ENCODE results near the gene PARP14. TPM values are rescaled to one million over a fixed set of nuclear protein-coding genes. Genes with fewer than 3 reads are reported as not detected.
"Not testable (repeated sequence)": the region's sequence is repeated elsewhere in the genome, so short reads cannot be mapped to it uniquely, and the experiment has no call there.

PARP14 gene
- total RNA-seq, 2 experiments from 2014 or later = 132 to 140 TPM

DNA sequence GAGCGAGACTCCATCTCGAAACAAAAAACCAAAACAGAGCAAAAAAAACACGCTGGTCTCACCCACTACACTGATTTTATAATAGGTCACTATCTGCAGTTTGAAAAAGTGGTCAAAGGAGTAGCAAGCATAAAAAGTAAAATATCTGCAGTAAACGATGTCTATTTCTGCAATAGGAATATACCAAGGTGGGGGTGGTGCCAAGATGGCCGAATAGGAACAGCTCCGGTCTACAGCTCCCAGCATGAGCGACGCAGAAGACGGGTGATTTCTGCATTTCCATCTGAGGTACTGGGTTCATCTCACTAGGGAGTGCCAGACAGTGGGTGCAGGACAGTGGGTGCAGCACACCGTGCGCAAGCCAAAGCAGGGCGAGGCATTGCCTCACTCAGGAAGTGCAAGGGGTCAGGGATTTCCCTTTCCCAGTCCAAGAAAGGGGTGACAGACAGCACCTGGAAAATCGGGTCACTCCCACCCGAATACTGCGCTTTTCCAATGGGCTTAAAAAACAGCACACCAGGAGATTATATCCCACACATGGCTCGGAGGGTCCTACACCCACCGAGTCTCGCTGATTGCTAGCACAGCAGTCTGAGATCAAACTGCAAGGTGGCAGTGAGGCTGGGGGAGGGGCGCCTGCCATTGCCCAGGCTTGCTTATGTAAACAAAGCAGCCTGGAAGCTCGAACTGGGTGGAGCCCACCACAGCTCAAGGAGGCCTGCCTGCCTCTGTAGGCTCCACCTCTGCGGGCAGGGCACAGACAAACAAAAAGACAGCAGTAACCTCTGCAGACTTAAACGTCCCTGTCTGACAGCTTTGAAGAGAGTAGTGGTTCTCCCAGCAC lies 52.3 kb downstream of the PARP14 start:
- H3K4me3 Mint-ChIP-seq, POLR2A ChIA-PET, H3K27me3 Mint-ChIP-seq, H3K27ac Mint-ChIP-seq, H3K9me3 Mint-ChIP-seq, CTCF ChIA-PET, H3K4me1 Mint-ChIP-seq, DNase-seq: not testable (repeated sequence)
- peaks cover 54% of the 10 kb centered on the region for H3K36me3 Mint-ChIP-seq (ENCODE audit: low read depth)

DNA sequence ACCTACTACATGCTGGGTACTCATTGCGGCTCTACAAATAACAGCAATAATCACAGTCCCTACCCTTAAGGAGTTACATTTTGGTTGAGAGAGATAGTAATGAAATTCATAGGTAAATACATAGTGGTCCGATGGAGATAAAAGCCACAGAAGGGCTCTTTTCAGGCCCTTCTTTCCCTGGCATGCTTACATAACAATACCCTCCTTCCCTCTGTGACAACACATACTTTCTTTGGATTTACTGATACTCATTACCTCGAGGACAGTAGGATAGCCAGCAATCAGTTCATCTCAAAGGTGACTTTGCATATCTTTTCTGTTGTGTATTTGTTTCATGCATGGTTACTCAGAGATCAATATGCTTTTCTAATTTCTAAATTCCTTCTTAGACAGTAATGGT lies 58.5 kb downstream of the PARP14 start:
- no peak overlapping the region for H3K4me3 Mint-ChIP-seq
- CTCF ChIA-PET = interaction anchor here (0.6 kb wide), 1 partner anchor 388 kb away, joined by 4 read pairs; no protein-coding TSS in a partner anchor
- no peak for DNase-seq
- H3K27ac Mint-ChIP-seq = no peak overlapping the region
- no peaks in the 10 kb centered on the region for H3K27me3 Mint-ChIP-seq
- H3K36me3 Mint-ChIP-seq (ENCODE audit: low read depth) = peaks cover 27% of the 10 kb centered on the region
- no peaks in the 10 kb centered on the region for H3K4me1 Mint-ChIP-seq
- peaks cover 3% of the 10 kb centered on the region for H3K9me3 Mint-ChIP-seq
- POLR2A ChIA-PET = no interaction called here

DNA sequence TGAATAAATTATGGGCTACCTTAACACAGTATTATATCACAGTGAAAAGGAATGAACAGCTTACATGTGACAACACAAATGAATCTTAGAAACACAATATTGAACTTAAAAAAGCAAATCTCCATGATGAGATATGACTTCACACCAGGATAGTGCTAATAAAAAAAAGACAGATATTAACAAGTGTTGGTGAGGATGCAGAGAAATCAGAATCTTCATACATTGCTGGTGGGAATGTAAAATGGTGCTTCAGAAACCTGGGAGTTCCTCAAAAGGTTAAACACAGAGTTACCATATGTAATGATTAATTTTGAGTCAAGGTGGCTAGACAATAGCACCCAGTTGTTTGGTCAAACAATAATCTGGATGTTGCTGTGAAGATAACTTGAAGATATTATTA lies 61.6 kb downstream of the PARP14 start:
- Mint-ChIP-seq H3K9me3 (peaks cover 3% of the 10 kb centered on the region), H3K27ac (no peak overlapping the region), H3K27me3 (no peaks in the 10 kb centered on the region), H3K4me1 (no peaks in the 10 kb centered on the region), H3K36me3 (ENCODE audit: low read depth) (peaks cover 31% of the 10 kb centered on the region), H3K4me3 (no peak overlapping the region)
- DNase-seq = no peak
- ChIA-PET POLR2A (no interaction called here), CTCF (no interaction called here)

DNA sequence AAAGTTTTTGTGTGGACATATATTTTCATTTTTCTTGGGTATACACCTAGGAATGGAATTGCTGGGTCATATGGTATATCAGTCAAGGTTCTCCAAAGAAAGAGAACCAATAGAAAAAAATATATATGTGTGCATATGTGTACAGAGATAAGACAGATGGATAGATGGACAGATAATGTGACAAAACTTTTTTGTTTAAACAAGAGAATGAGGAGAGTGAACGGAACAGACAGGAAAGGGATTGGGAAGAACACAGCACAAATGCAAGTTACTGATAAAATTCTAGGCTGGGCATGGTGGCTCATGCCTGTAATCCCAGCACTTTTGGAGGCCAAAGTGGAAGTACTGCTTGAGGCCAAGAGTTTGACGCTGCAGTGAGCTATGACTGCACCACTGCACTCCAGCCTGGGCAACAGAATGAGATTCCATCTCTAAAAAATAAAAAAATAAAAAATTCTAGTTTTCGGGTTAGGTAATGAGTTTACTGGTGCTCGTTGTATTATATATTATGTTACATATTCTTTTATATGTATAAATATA lies 63.0 kb downstream of the PARP14 start:
- no peaks in the 10 kb centered on the region for H3K4me1 Mint-ChIP-seq
- H3K9me3 Mint-ChIP-seq = peaks cover 3% of the 10 kb centered on the region
- no peak overlapping the region for H3K27ac Mint-ChIP-seq
- CTCF ChIA-PET = interaction anchor here (1.1 kb wide), 1 partner anchor 12 kb away, joined by 4 read pairs; no protein-coding TSS in a partner anchor
- H3K4me3 Mint-ChIP-seq = no peak overlapping the region
- POLR2A ChIA-PET = no interaction called here
- peaks cover 31% of the 10 kb centered on the region for H3K36me3 Mint-ChIP-seq (ENCODE audit: low read depth)
- no peaks in the 10 kb centered on the region for H3K27me3 Mint-ChIP-seq
- no peak for DNase-seq

DNA sequence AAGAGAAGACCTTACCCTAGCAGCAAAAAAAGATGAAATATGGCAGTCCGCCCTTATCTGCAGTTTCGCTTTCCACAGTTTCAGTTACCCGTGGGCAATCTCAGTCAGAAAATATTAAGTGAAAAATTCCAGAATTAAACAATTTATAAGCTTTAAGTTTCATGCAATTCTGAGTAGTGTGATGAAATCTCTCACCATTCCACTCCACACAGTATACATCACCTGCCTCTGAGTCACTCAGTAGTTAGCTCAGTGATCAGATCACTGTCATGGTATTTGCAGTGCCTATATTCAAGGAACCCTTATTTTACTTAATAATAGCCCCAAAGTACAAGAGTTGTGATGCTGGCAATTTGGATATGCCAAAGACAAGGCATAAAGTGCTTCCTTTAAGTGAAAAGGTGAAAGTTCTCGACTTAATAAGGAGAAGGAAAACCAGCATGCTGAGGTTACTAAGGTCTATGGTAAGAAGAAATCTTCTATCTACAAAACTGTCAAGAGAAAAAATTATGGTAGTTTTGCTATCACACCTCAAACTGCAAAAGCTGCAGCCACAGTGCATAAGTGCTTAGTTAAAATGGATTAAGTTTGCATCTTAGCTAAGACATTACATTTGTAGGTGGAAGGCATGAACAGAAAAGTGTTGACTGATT lies 64.9 kb downstream of the PARP14 start:
- ChIA-PET CTCF (interaction anchor here (1.2 kb wide), 1 partner anchor 10 kb away, joined by 7 read pairs; no protein-coding TSS in a partner anchor), POLR2A (no interaction called here)
- Mint-ChIP-seq H3K4me3 (no peak overlapping the region), H3K27me3 (no peaks in the 10 kb centered on the region), H3K4me1 (no peaks in the 10 kb centered on the region), H3K27ac (no peak overlapping the region), H3K9me3 (peaks cover 3% of the 10 kb centered on the region), H3K36me3 (ENCODE audit: low read depth) (peaks cover 16% of the 10 kb centered on the region)
- no peak for DNase-seq

DNA sequence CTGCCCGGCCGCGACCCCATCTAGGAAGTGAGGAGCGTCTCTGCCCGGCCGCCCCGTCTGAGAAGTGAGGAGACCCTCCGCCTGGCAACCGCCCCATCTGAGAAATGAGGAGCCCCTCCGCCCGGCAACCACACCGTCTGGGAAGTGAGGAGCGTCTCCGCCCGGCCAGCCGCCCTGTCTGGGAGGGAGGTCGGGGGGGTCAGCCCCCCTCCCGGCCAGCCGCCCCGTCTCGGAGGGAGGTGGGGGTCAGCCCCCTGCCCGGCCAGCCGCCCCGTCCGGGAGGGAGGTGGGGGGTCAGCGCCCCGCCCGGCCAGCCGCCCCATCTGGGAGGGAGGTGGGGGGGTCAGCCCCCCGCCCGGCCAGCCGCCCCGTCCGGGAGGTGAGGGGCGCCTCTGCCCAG lies 66.7 kb downstream of the PARP14 start:
- DNase-seq; H3K9me3 Mint-ChIP-seq; H3K27ac Mint-ChIP-seq; H3K4me3 Mint-ChIP-seq; H3K27me3 Mint-ChIP-seq; CTCF ChIA-PET; H3K4me1 Mint-ChIP-seq; POLR2A ChIA-PET; H3K36me3 Mint-ChIP-seq (ENCODE audit: low read depth): not testable (repeated sequence)

DNA sequence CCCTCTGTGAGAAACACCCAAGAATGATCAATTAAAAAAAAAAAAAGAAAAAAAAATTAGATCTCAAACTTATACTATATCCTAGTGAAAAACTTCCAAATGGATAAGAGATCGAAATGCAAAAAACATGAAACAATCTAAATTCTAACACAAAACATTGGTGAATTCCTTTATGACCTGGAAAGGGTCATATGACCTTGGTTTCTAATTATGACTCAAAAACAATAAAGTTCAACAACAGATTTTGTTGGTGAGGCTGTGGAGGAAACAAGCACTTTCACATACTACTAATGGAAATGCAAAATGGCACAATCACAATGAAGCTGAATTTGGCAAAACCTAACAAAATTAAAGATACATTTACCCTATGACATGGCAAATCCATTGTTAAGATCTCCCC lies 67.7 kb downstream of the PARP14 start:
- DNase-seq = no peak
- Mint-ChIP-seq H3K36me3 (ENCODE audit: low read depth) (peaks cover 4% of the 10 kb centered on the region), H3K4me1 (no peaks in the 10 kb centered on the region), H3K9me3 (no peaks in the 10 kb centered on the region), H3K27me3 (no peaks in the 10 kb centered on the region), H3K4me3 (no peak overlapping the region), H3K27ac (no peak overlapping the region)
- ChIA-PET POLR2A (no interaction called here), CTCF (no interaction called here)

DNA sequence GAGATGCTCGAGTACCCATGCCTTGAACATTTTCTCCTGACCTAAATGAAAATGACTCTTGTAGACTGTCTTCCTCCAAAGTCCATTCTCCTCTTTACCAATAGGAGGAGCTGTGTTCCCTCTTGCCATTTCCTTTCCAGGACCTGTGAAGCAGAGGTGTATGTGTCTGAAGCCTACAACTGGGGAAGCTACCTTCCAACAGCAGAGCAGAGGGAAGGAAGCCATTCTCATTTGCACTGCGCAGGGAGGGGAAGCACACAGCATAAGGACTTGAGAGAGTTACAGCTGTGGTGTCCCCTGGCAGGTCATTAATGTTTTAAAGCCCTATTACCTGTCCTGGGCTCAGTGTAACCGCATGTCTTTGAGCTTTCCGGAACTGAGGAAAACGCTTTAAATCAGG lies 74.3 kb downstream of the PARP14 start:
- H3K27ac Mint-ChIP-seq = no peak overlapping the region
- ChIA-PET POLR2A (interaction anchor here (1.0 kb wide), 1 partner anchor 40 kb away, joined by 3 read pairs; the partner anchor contains the start of gene SLC49A4), CTCF (interaction anchor here (0.7 to 2.3 kb wide), 22 partner anchors 9 to 362 kb away, joined by 3 to 15 read pairs (median 5); partner anchors contain the start of genes HSPBAP1, KPNA1 and SEMA5B)
- no peaks in the 10 kb centered on the region for H3K27me3 Mint-ChIP-seq
- no peak overlapping the region for H3K4me3 Mint-ChIP-seq
- no peaks in the 10 kb centered on the region for H3K9me3 Mint-ChIP-seq
- peaks cover 11% of the 10 kb centered on the region for H3K4me1 Mint-ChIP-seq
- DNase-seq = no peak
- H3K36me3 Mint-ChIP-seq (ENCODE audit: low read depth) = peaks cover 9% of the 10 kb centered on the region

DNA sequence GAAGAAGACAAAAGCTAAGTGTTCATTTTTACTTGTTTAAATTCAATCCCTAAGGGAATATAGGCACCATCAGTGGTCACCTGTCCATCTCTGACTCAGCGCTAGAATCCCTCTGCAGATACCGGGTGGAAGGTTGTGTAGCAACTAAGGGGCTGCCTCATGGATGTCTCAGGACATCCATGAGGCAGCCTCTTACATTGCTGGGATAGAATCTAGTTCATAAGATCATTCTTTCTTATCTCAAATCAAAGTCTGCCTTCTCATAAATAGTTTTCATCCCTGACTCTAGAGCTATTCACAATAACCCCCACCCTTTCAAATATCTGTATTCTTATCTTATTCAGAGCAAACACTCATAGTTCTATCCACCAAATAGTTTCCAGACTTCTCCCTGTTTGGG lies 74.9 kb downstream of the PARP14 start:
- Mint-ChIP-seq H3K27me3 (no peaks in the 10 kb centered on the region), H3K4me1 (peaks cover 11% of the 10 kb centered on the region), H3K4me3 (no peak overlapping the region), H3K9me3 (no peaks in the 10 kb centered on the region), H3K27ac (no peak overlapping the region), H3K36me3 (ENCODE audit: low read depth) (peaks cover 9% of the 10 kb centered on the region)
- CTCF ChIA-PET = interaction anchor here (0.6 to 2.3 kb wide), 23 partner anchors 9 to 1196 kb away, joined by 3 to 15 read pairs (median 5); partner anchors contain the start of genes HSPBAP1, KPNA1 and SEMA5B
- POLR2A ChIA-PET = interaction anchor here (0.6 to 1.0 kb wide), 2 partner anchors 40 to 91 kb away, joined by 3 read pairs; partner anchors contain the start of gene SLC49A4
- no peak for DNase-seq

DNA sequence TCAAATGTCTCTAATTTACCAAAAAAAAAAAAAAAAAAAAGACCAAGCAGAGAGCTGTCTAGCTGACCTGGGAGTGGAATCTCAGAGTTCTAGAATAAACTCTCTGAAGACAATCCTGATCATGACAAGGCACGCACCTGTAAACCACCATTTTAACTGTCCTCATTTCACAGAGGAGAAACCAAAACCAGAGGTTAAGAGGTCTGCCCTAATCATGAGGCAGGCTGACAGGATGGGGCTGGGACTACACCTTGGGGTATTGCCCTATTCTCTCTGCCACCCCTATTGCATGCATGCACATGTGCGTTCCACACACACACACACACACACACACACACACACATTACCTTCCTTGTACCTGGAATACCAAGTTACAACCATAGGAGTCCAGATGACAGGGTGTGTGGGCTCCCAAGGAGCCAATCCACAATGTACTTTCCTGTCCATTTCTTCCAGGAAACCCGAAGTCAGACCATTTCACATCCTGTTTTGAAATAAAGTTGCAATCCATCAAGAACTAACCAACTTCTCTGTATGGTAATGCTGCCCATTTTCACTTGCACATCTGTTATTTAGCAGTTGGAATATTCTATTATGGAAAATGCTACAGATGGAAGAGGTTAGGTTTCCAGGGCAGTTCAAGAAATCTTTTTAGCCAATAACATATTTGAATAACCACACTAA lies 78.4 kb downstream of the PARP14 start:
- ChIA-PET POLR2A (interaction anchor here (1.6 kb wide), 1 partner anchor 8 kb away, joined by 3 read pairs; no protein-coding TSS in a partner anchor), CTCF (interaction anchor here (0.6 kb wide), 1 partner anchor 503 kb away, joined by 3 read pairs; no protein-coding TSS in a partner anchor)
- no peak for DNase-seq
- Mint-ChIP-seq H3K27me3 (no peaks in the 10 kb centered on the region), H3K4me1 (peaks cover 11% of the 10 kb centered on the region), H3K36me3 (ENCODE audit: low read depth) (peaks cover 11% of the 10 kb centered on the region), H3K4me3 (no peak overlapping the region), H3K27ac (no peak overlapping the region), H3K9me3 (no peaks in the 10 kb centered on the region)

DNA sequence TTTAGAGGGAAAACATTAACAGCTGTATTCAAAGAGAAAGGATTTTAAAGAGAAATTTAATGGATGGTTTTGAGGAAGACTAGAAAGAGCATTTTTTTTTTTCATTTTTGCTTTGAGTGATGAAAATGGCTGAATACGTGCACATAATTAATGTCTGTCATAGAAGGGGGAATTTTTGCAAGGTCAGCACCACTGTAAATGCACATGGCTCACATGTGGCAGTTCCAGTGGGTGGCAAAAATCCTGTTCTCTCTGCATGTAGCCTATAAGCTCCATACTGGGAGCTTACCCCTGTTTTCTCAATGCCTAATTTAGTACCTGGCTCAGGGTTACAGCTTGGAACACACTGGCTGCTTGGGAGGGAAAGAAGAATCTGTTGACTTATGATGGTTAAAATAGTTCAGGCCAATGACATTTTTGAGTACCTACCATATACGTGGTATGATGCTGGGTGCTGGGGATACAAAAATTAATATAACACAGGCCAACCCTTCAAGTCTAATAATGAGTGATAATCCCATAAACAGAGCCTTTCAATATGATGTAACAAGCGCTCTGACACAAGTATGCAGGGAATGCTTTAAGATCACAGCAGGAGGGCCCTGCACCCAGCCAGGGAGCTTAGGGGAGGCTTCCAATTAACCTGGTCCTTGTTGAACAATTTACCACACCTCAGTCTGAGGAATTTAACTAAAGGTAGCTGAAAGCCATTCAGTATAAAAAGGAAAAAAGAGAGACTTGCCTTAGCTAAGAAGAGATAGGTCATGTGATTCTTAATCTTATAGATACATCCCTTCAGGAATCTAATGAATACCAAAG lies 80.0 kb downstream of the PARP14 start:
- CTCF ChIA-PET = no interaction called here
- Mint-ChIP-seq H3K36me3 (ENCODE audit: low read depth) (peaks cover 4% of the 10 kb centered on the region), H3K27ac (no peak overlapping the region), H3K9me3 (no peaks in the 10 kb centered on the region), H3K27me3 (no peaks in the 10 kb centered on the region), H3K4me3 (no peak overlapping the region), H3K4me1 (peaks cover 11% of the 10 kb centered on the region)
- DNase-seq = no peak
- POLR2A ChIA-PET = interaction anchor here (1.6 kb wide), 1 partner anchor 10 kb away, joined by 3 read pairs; no protein-coding TSS in a partner anchor

DNA sequence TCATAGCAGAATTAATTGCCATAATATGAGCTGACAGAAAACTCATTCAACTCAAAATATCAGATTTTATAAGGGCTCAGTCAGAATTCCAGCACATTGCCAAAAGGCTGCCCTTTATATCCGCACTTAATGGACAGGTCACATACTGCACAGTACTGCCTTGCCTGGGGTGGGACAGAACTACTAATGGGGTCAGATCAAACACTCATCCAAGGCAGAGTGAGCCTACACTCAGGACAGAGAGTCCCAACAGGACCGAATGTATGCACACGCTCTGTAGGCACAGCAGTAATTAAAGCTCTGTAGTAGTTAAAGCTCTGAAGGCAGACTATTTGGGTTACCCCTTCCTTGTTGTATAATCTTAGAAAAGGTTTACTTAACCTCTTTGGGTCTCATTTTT lies 85.8 kb downstream of the PARP14 start:
- Mint-ChIP-seq H3K9me3 (no peaks in the 10 kb centered on the region), H3K4me1 (peaks cover 1% of the 10 kb centered on the region), H3K27ac (no peak overlapping the region), H3K4me3 (no peak overlapping the region), H3K36me3 (ENCODE audit: low read depth) (peaks cover 4% of the 10 kb centered on the region), H3K27me3 (no peaks in the 10 kb centered on the region)
- no peak for DNase-seq
- ChIA-PET CTCF (interaction anchor here (0.8 kb wide), 1 partner anchor 13 kb away, joined by 3 read pairs; no protein-coding TSS in a partner anchor), POLR2A (no interaction called here)

Data from activated CD4-positive, alpha-beta memory T cell treated with anti-CD3 and anti-CD28 coated beads, Interleukin-2, amount 10 ng/mL, durations not matched to agents 7 days and 5 days (primary cell).